ENCODE measurements around the gene PFKFB2.

PFKFB2 gene

GRCh38 chr1:207102146-207102545 is 49.1 kb downstream of the PFKFB2 start:
- H3K4me3 ChIP-seq (ENCODE audit: low read depth, low read length): no peak overlapping the region
- DNase-seq (ENCODE audit: low read depth): peak; percentile 16
- TF ChIP-seq CTCF (conservative IDR thresholded peaks at IDR 0.05; ENCODE audit: low read depth, low read length): no peak

- TF ChIP-seq CTCF (conservative IDR thresholded peaks at IDR 0.05; ENCODE audit: low read depth, low read length): no peak
- H3K4me3 ChIP-seq (ENCODE audit: low read depth, low read length): no peak overlapping the region
- DNase-seq (ENCODE audit: low read depth): no peak
These were observed 49.6 kb downstream of the PFKFB2 start for GRCh38 chr1:207102659-207103058.

GRCh38 chr1:207103892-207104373 is 50.9 kb downstream of the PFKFB2 start, which contains the start of gene C4BPA:
Gene C4BPA (plus strand): TSS chr1:207104233. CDS start chr1:207113026, 8,793 bp downstream.
- TF ChIP-seq CTCF (conservative IDR thresholded peaks at IDR 0.05; ENCODE audit: low read depth, low read length): no peak
- no peak within 1 kb of the TSS for H3K4me3 ChIP-seq (ENCODE audit: low read depth, low read length)
- no peak for DNase-seq (ENCODE audit: low read depth)

- no peak for DNase-seq (ENCODE audit: low read depth)
- TF ChIP-seq CTCF (conservative IDR thresholded peaks at IDR 0.05; ENCODE audit: low read depth, low read length): no peak
- no peak overlapping the region for H3K4me3 ChIP-seq (ENCODE audit: low read depth, low read length)
These were observed 55.9 kb downstream of the PFKFB2 start for GRCh38 chr1:207109004-207109403.

- TF ChIP-seq CTCF (conservative IDR thresholded peaks at IDR 0.05; ENCODE audit: low read depth, low read length): no peak
- no peak for DNase-seq (ENCODE audit: low read depth)
- no peak overlapping the region for H3K4me3 ChIP-seq (ENCODE audit: low read depth, low read length)
These were observed 59.7 kb downstream of the PFKFB2 start for GRCh38 chr1:207112616-207113296.

- no peak overlapping the region for H3K4me3 ChIP-seq (ENCODE audit: low read depth, low read length)
- TF ChIP-seq CTCF (conservative IDR thresholded peaks at IDR 0.05; ENCODE audit: low read depth, low read length): no peak
- peak; percentile 8 for DNase-seq (ENCODE audit: low read depth)
These were observed 62.2 kb downstream of the PFKFB2 start for GRCh38 chr1:207115269-207115668.

GRCh38 chr1:207124389-207124788 is 71.3 kb downstream of the PFKFB2 start:
- no peak for DNase-seq (ENCODE audit: low read depth)
- no peak overlapping the region for H3K4me3 ChIP-seq (ENCODE audit: low read depth, low read length)
- no peak for TF ChIP-seq CTCF (conservative IDR thresholded peaks at IDR 0.05; ENCODE audit: low read depth, low read length)
